NCI-H2227 (cell line): ENCODE results near the gene ID2.
"Not testable (repeated sequence)": the region's sequence is repeated elsewhere in the genome, so short reads cannot be mapped to it uniquely, and the experiment has no call there.

Experiments
- DNase-seq: peaks from one replicate; lab custom pipeline; 2025; ENCODE audit not compliant: unreplicated experiment; lab: John Stamatoyannopoulos, UW

Gene ID2

DNA sequence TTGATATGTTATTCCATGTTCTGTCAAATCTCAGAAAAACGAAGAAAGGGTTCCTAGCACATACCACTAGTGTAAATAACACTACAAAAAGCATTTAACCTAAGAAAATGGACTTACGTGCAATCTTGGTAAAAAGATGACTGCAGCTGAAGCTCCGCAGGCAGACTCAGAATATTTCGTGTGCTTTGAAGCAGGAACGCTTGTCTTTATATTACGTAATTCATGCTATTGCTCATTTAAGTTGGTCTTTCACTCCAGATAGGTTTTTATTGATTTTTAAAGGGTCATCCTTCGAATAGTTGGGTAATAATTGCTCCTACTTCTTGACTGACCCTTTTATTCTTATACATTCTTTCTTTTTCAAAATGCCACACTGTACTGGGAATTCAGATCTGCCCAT is 44.0 kb downstream of the ID2 start:
- no peak for DNase-seq

DNA sequence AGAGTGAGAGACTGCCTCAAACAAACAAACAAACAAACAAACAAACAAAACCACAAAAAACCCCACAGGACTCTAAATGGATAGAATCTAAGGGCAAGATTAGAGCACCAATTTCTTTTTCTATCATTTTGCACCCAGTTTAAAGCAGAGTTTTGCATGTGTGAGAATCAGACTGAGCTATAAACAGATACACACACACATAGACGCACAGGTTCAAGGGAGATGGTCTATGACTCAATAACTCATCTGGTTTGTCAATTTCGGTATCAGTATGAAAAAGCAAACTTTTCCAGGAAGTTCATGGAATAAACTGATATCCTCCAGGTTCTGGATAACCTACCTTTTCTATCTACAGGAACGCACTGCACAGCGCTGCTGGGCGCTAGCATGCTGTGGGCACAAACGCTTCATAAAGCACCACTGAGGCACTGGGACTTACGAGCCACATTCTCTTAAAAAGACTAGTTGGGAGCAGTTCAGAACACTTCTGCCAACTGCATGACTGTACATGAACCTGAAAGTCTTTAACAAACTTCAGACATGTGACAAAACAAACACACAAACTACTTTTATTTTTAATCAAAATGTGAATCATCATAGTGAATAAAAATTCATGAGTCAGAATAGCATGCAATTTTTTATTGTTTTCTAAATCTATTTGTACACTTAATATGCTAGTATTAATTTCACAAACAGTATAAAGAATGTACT is 46.6 kb downstream of the ID2 start:
- DNase-seq, result no peak

DNA sequence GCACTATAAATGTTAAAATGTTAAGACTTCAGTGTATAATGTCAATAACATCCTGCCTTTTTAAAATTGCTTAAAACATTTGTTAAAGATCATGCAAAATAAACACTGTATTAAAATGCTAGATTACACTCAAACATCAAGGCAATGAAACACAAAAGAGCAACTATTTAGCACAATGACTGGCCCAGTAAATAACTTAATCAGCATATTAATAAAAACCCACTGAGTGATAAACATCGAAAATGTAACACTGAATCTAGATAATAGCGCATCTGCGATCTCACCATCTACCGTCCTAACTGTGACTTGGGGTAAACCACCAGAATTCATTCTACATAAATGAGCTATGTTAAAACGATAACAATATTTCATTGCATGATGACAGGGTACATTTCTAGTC is 47.2 kb downstream of the ID2 start:
- not testable (repeated sequence) for DNase-seq

DNA sequence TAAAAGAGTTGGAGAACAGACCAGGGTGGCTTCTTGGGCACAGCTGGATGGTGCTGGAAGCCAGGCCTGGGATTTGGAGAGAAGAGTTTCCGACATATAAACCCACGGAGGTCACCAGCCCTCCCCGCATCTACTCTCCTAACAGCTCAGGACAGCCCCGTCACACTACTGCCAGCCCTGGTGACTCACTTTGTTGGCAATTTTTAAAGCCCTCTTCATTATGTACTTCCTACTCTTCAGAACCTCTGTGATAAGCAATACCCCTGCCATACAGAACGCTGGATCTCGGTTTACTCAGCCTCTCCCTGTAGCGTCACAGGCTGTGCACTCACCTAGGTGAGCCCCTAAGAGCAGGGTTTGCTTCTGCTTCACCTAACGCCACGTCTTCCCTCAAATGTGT is 48.1 kb downstream of the ID2 start:
- DNase-seq, result no peak

DNA sequence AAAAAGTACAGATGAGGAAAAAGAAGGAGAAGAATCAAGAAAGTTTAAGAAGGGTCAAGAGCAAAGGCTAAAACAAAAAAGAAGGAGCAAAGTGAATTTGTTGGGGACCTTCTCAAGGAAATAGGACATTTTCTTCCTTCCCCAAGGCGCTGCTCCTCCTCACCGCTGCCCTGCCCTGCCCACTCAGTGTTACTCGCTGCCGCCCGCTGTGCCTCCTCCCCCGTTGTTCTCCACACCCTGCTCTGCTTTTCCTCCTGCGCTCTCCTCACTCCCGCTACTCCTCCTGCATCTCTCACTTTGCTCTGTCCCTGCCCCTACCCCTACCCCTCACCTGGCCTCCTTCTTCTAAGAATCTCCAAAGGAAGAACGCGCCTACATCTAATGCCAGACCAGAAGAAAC is 50.7 kb downstream of the ID2 start:
- DNase-seq, result no peak
